ENCODE results near the gene FDX1.
"Not testable (repeated sequence)": the region's sequence is repeated elsewhere in the genome, so short reads cannot be mapped to it uniquely, and the experiment has no call there.

FDX1 gene

GRCh38 chr11:110409174-110409573 is 20.6 kb upstream of the FDX1 start:
- no peak overlapping the region for H3K4me3 ChIP-seq (ENCODE audit: control insufficient read depth, low read depth, low read length)
- TF ChIP-seq, protein P1, sequence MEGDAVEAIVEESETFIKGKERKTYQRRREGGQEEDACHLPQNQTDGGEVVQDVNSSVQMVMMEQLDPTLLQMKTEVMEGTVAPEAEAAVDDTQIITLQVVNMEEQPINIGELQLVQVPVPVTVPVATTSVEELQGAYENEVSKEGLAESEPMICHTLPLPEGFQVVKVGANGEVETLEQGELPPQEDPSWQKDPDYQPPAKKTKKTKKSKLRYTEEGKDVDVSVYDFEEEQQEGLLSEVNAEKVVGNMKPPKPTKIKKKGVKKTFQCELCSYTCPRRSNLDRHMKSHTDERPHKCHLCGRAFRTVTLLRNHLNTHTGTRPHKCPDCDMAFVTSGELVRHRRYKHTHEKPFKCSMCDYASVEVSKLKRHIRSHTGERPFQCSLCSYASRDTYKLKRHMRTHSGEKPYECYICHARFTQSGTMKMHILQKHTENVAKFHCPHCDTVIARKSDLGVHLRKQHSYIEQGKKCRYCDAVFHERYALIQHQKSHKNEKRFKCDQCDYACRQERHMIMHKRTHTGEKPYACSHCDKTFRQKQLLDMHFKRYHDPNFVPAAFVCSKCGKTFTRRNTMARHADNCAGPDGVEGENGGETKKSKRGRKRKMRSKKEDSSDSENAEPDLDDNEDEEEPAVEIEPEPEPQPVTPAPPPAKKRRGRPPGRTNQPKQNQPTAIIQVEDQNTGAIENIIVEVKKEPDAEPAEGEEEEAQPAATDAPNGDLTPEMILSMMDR (conservative IDR thresholded peaks at IDR 0.05; ENCODE audit: control insufficient read depth, insufficient read depth, low read depth, low read length) = no peak
- DNase-seq (ENCODE audit: low read depth) = peak; percentile 57

- TF ChIP-seq, protein P1 (conservative IDR thresholded peaks at IDR 0.05; ENCODE audit: control insufficient read depth, insufficient read depth, low read depth, low read length) = no peak
- no peak for DNase-seq (ENCODE audit: low read depth)
- no peak overlapping the region for H3K4me3 ChIP-seq (ENCODE audit: control insufficient read depth, low read depth, low read length)
Observed at GRCh38 chr11:110410651-110411050, 19.1 kb upstream of the FDX1 start.

DNA sequence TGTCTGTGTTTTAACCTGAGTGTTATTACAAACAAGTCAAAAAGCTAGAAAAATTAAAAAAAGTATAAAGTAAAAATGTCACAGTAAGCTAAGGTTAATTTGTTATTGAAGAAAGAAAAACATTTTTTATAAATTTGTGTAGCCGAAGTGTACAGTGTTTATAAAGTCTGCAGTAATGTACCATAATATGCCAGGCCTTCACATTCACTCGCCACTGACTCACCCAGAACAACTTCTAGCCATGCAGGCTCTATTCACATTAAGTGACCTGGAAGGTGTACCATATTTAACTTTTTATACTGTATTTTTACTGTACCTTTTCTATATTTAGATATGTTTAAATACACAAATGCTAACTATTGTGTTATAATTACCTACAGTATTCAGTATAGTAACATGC is 14.7 kb upstream of the FDX1 start:
- DNase-seq (ENCODE audit: low read depth) = no peak
- TF ChIP-seq, protein P1 (conservative IDR thresholded peaks at IDR 0.05; ENCODE audit: control insufficient read depth, insufficient read depth, low read depth, low read length) = no peak
- H3K4me3 ChIP-seq (ENCODE audit: control insufficient read depth, low read depth, low read length) = no peak overlapping the region

- not testable (repeated sequence) for DNase-seq (ENCODE audit: low read depth); H3K4me3 ChIP-seq (ENCODE audit: control insufficient read depth, low read depth, low read length)
Observed at GRCh38 chr11:110421658-110422057, 8.1 kb upstream of the FDX1 start.

- TF ChIP-seq, protein P1 (conservative IDR thresholded peaks at IDR 0.05; ENCODE audit: control insufficient read depth, insufficient read depth, low read depth, low read length) = no peak
- no peak overlapping the region for H3K4me3 ChIP-seq (ENCODE audit: control insufficient read depth, low read depth, low read length)
- no peak for DNase-seq (ENCODE audit: low read depth)
Observed at GRCh38 chr11:110422306-110422905, 7.3 kb upstream of the FDX1 start.

DNA sequence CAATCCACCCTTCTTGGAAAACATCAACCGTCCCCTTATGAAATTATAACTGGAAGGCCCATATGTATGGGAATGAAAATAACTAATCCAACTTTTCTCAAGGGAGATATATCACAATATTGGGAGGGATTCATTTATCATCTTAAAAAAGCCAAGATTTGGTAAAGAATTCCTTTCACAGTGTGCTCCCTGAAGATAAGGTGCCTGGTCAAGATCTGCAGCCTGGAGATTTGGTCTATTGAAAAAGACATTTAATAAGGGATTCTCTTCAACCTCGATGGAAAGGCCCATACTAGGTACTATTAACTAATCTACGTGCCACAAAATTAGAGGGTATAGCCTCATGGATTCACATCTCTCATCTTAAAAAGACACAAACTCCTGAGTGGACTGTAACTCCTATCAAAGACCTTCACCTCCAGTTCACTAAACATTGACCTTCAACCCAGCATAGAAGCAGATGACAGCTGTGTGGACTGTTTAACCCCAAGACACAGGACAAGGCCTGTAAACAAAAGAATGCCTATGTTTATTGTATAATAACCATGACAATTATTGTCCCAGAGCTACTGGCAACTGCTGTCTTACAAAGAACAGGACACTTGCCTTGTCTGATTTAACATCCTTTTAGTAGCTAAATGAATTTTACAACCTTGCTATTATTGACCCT is 4.8 kb upstream of the FDX1 start:
- no peak overlapping the region for H3K4me3 ChIP-seq (ENCODE audit: control insufficient read depth, low read depth, low read length)
- TF ChIP-seq, protein P1 (conservative IDR thresholded peaks at IDR 0.05; ENCODE audit: control insufficient read depth, insufficient read depth, low read depth, low read length) = no peak
- DNase-seq (ENCODE audit: low read depth) = no peak

DNA sequence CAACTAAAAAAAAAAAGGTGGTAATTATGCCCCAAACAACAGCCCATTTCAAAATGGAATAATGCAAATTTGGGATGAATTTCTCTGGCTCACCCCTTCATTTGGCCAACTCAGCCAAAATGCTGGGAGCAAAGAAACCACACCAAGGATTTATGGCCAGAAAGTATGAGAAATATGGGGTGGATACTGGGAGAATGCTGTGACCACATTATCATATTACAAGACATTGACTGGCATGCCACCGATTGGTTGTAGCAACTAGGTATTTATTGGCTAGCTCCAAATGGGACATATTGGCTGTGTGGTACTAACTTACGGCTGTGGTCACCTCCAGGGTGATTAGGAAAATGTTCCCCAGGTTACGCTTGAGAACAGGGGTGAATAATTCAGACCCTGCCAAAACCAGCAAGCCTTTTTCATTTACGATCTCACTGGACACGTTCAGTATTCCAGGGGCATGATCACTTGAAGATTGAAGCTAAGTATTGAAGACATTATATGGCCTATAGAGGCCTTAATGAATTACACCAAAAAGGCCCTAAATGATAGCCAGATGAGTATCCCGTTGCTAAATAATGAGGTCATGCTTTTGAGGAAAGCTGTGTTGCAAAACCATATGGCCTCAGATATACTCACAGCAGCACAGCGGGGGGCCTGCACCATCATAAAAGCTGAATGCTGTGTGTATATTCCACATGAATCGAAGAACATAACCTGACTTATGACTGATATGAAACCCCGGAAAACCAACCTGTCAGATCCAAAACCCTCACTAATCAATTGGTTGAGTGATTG is 3.8 kb upstream of the FDX1 start:
- DNase-seq (ENCODE audit: low read depth) = peak; percentile 90
- H3K4me3 ChIP-seq (ENCODE audit: control insufficient read depth, low read depth, low read length) = no peak overlapping the region

More for the DNA sequence above, 3.8 kb upstream of the FDX1 start:
- TF ChIP-seq, protein P1 (conservative IDR thresholded peaks at IDR 0.05; ENCODE audit: control insufficient read depth, insufficient read depth, low read depth, low read length) = no peak

Measured in fibroblast of mammary gland (primary cell).